Neural cell (in vitro differentiated cells): ENCODE data around the gene ATP5PO. TPM values are rescaled to one million over a fixed set of nuclear protein-coding genes. Genes with fewer than 3 reads are reported as not detected.

Experiments used
- H2AFZ ChIP-seq: fragments of 200-600, 300-800 bp; sonication (generic), shearing (Covaris generic); 2 replicates; pipeline ENCODE4 v1.6.0; 2014; ENCODE audit warnings: low read depth, mild to moderate bottlenecking, antibody characterized with exemption, low read length, moderate library complexity
- H3F3A ChIP-seq: fragments of 200-600 bp; shearing (Covaris generic); 2 replicates; pipeline ENCODE4 v1.6.1; 2016; ENCODE audit warnings: mild to moderate bottlenecking, moderate library complexity, mixed read lengths, antibody characterized with exemption, low read length; ENCODE audit not compliant: insufficient read depth, poor library complexity, severe bottlenecking
- H3K27ac ChIP-seq: fragments of 200-600, 300-800 bp; sonication (generic), shearing (Covaris generic); 2 replicates; pipeline ENCODE4 v1.5.1; 2014; ENCODE audit warnings: mild to moderate bottlenecking, low read length, moderate library complexity
- H3K27me3 ChIP-seq: fragments of 300-800, 200-600 bp; sonication (generic), shearing (Covaris generic); 2 replicates; pipeline ENCODE4 v1.6.0; 2014; ENCODE audit warnings: mild to moderate bottlenecking, low read depth, low read length, moderate library complexity; ENCODE audit not compliant: insufficient read depth
- H3K36me3 ChIP-seq: fragments of 300-800, 200-600 bp; sonication (generic), shearing (Covaris generic); 2 replicates; pipeline ENCODE4 v1.5.1; 2014; ENCODE audit warnings: mild to moderate bottlenecking, antibody characterized with exemption, low read length, moderate library complexity; ENCODE audit not compliant: insufficient read depth
- H3K4me2 ChIP-seq: fragments of 300-800, 200-600 bp; sonication (generic), shearing (Covaris generic); 2 replicates; pipeline ENCODE4 v1.6.0; 2014; ENCODE audit warnings: mild to moderate bottlenecking, low read length
- H3K4me3 ChIP-seq: fragments of 300-800, 200-600 bp; sonication (generic), shearing (Covaris generic); 2 replicates; pipeline ENCODE4 v1.5.1; 2014; ENCODE audit warnings: mild to moderate bottlenecking, low read length, moderate library complexity
- H3K79me2 ChIP-seq: fragments of 200-600 bp; shearing (Covaris generic); replicated peaks from 2 replicates; pipeline ENCODE4 v1.6.0; 2014; ENCODE audit warnings: mild to moderate bottlenecking, low read length, moderate library complexity; ENCODE audit not compliant: insufficient read depth
- H3K9ac ChIP-seq: fragments of 300-800, 200-600 bp; sonication (generic), shearing (Covaris generic); 2 replicates; pipeline ENCODE4 v1.6.1; 2016; ENCODE audit warnings: mild to moderate bottlenecking, low read length, mixed read lengths
- H3K9me2 ChIP-seq: fragments of 200-600 bp; shearing (Covaris generic); 2 replicates; pipeline ENCODE4 v1.6.1; 2016; ENCODE audit warnings: mild to moderate bottlenecking, low read length, mixed read lengths; ENCODE audit not compliant: insufficient read depth
- H3K9me3 ChIP-seq: fragments of 200-600, 300-800 bp; sonication (generic), shearing (Covaris generic); 2 replicates; pipeline ENCODE4 v1.6.1; 2016; ENCODE audit warnings: mild to moderate bottlenecking, mixed run types, low read length, moderate library complexity, mixed read lengths
- H4K20me1 ChIP-seq: fragments of 200-600 bp; shearing (Covaris generic); 2 replicates; pipeline ENCODE4 v1.6.1; 2016; ENCODE audit warnings: mild to moderate bottlenecking, mixed run types; ENCODE audit not compliant: insufficient read depth
- CTCF ChIP-seq: fragments of 450-650 bp; IDR thresholded peaks from 2 replicates; pipeline ENCODE4 v1.5.1; 2014; ENCODE audit warnings: antibody characterized with exemption, mild to moderate bottlenecking, moderate library complexity; ENCODE audit not compliant: poor library complexity, severe bottlenecking
- EP300 ChIP-seq: fragments of 450-650 bp; conservative IDR thresholded peaks from 2 replicates; pipeline ENCODE4 v1.6.1; 2014; ENCODE audit warnings: antibody characterized with exemption, mild to moderate bottlenecking, moderate library complexity; ENCODE audit not compliant: poor library complexity, severe bottlenecking
- EZH2 ChIP-seq: fragments of 200-600, 300-800 bp; shearing (Covaris generic), sonication (generic); IDR thresholded peaks from 2 replicates; pipeline ENCODE4 v1.6.1; 2014; ENCODE audit warnings: antibody characterized with exemption, low read length, borderline replicate concordance, mild to moderate bottlenecking; ENCODE audit not compliant: insufficient read depth, poor library complexity, severe bottlenecking
- MXI1 ChIP-seq: fragments of 450-650 bp; conservative IDR thresholded peaks from 2 replicates; pipeline ENCODE4 v1.6.1; 2014; ENCODE audit warnings: antibody characterized with exemption, mild to moderate bottlenecking; ENCODE audit not compliant: poor library complexity, severe bottlenecking
- POLR2AphosphoS5 ChIP-seq: IDR thresholded peaks from 2 replicates; pipeline ENCODE4 v1.6.1; 2012
- RAD21 ChIP-seq: fragments of 450-650 bp; conservative IDR thresholded peaks from 2 replicates; pipeline ENCODE4 v1.6.1; 2014; ENCODE audit warnings: antibody characterized with exemption, mild to moderate bottlenecking, moderate library complexity
- REST ChIP-seq: IDR thresholded peaks from 2 replicates; pipeline ENCODE4 v1.6.1; 2012; ENCODE audit warnings: borderline replicate concordance
- SMC3 ChIP-seq: fragments of 450-650 bp; conservative IDR thresholded peaks from 2 replicates; pipeline ENCODE4 v1.6.1; 2014; ENCODE audit warnings: antibody characterized with exemption, mild to moderate bottlenecking, moderate library complexity; ENCODE audit not compliant: poor library complexity
- TAF1 ChIP-seq: IDR thresholded peaks from 2 replicates; pipeline ENCODE4 v1.6.1; 2012; ENCODE audit warnings: low read depth
- polyA plus RNA-seq: library from polyadenylated mRNA; depleted of rRNA; stranded (reverse); fragments of >200 nt; gene quantifications from 2 replicates; pipeline ENCODE4 v1.2.3, GENCODE V29; 2014

ATP5PO gene
- polyA plus RNA-seq, 1 donor from 2014 or later = 439 TPM

GRCh38 chr21:33897098-33897497 lies 18.5 kb downstream of the ATP5PO start:
- no peak for TF ChIP-seq RAD21
- TF ChIP-seq TAF1 = no peak
- no peak overlapping the region for H3K9ac ChIP-seq
- no peaks in the 10 kb centered on the region for H3F3A ChIP-seq

GRCh38 chr21:33896691-33897090 lies 18.9 kb downstream of the ATP5PO start:
- no peak overlapping the region for H3K9ac ChIP-seq
- H3K9me2 ChIP-seq = no peaks in the 10 kb centered on the region
- H3K27ac ChIP-seq = no peak overlapping the region
- TF ChIP-seq TAF1 (no peak), REST (no peak), CTCF (no peak), SMC3 (no peak), EP300 (no peak), EZH2 (no peak), POLR2AphosphoS5 (no peak)
- no peaks in the 10 kb centered on the region for H3K27me3 ChIP-seq
- H3K79me2 ChIP-seq = no peaks in the 10 kb centered on the region
- no peak overlapping the region for H3K4me2 ChIP-seq
- H4K20me1 ChIP-seq = no peaks in the 10 kb centered on the region
- no peak overlapping the region for H2AFZ ChIP-seq
- peaks cover 9% of the 10 kb centered on the region for H3K36me3 ChIP-seq
- no peaks in the 10 kb centered on the region for H3F3A ChIP-seq
- H3K9me3 ChIP-seq = no peaks in the 10 kb centered on the region
- no peak overlapping the region for H3K4me3 ChIP-seq

More at GRCh38 chr21:33897098-33897497, 18.5 kb downstream of the ATP5PO start:
- H3K9me2 ChIP-seq = no peaks in the 10 kb centered on the region
- no peak overlapping the region for H3K4me3 ChIP-seq
- H4K20me1 ChIP-seq = no peaks in the 10 kb centered on the region
- no peaks in the 10 kb centered on the region for H3K9me3 ChIP-seq
- H3K27me3 ChIP-seq = no peaks in the 10 kb centered on the region
- H3K36me3 ChIP-seq = peaks cover 9% of the 10 kb centered on the region
- H2AFZ ChIP-seq = no peak overlapping the region
- H3K27ac ChIP-seq = no peak overlapping the region
- H3K4me2 ChIP-seq = no peak overlapping the region
- H3K79me2 ChIP-seq = no peaks in the 10 kb centered on the region

- Histone ChIP-seq H3K27ac (no peak overlapping the region), H3K36me3 (no peaks in the 10 kb centered on the region), H3K9me3 (no peaks in the 10 kb centered on the region), H3K4me2 (no peak overlapping the region), H3K9ac (no peak overlapping the region), H2AFZ (no peak overlapping the region), H3K79me2 (no peaks in the 10 kb centered on the region), H3K9me2 (no peaks in the 10 kb centered on the region), H3F3A (no peaks in the 10 kb centered on the region), H4K20me1 (no peaks in the 10 kb centered on the region), H3K27me3 (no peaks in the 10 kb centered on the region), H3K4me3 (no peak overlapping the region)
- TF ChIP-seq CTCF = no peak
- no peak for TF ChIP-seq REST
- TF ChIP-seq EP300 = no peak
- TF ChIP-seq POLR2AphosphoS5 = no peak
- TF ChIP-seq TAF1 = no peak
- TF ChIP-seq MXI1 = no peak
- no peak for TF ChIP-seq SMC3
- TF ChIP-seq EZH2 = no peak
- TF ChIP-seq RAD21 = no peak
These were observed 20.2 kb downstream of the ATP5PO start for GRCh38 chr21:33895356-33895755.
